SU-DHL-6 (cell line): ENCODE measurements around the gene ABCD2.
"Not testable (repeated sequence)": the region's sequence is repeated elsewhere in the genome, so short reads cannot be mapped to it uniquely, and the experiment has no call there.

Experiments
- H2AFZ ChIP-seq: fragments of 200-600 bp; sonication (generic); 2 replicates; pipeline ENCODE4 v1.6.1; 2014; ENCODE audit warnings: low read depth, mild to moderate bottlenecking, moderate library complexity, mixed read lengths, antibody characterized with exemption, low read length; ENCODE audit not compliant: severe bottlenecking
- H3F3A ChIP-seq: fragments of 200-600 bp; shearing (Covaris generic); 2 replicates; pipeline ENCODE4 v1.6.0; 2016; ENCODE audit warnings: antibody characterized with exemption, mild to moderate bottlenecking; ENCODE audit not compliant: insufficient read depth
- H3K27ac ChIP-seq: fragments of 200-600 bp; sonication (generic); 2 replicates; pipeline ENCODE4 v1.5.1; 2016; ENCODE audit warnings: low read depth, mild to moderate bottlenecking, low read length, moderate library complexity, mixed read lengths
- H3K27me3 ChIP-seq: fragments of 200-600 bp; sonication (generic), shearing (Covaris generic); 2 replicates; pipeline ENCODE4 v1.6.0; 2014; ENCODE audit warnings: mild to moderate bottlenecking, low read length
- H3K36me3 ChIP-seq: fragments of 200-600 bp; sonication (generic); 2 replicates; pipeline ENCODE4 v1.6.1; 2014; ENCODE audit warnings: mild to moderate bottlenecking, low read length, mixed read lengths
- H3K4me2 ChIP-seq: fragments of 300-600, 200-600 bp; shearing (Covaris generic), sonication (generic); 2 replicates; pipeline ENCODE4 v1.6.0; 2014; ENCODE audit warnings: low read length, low read depth, mild to moderate bottlenecking; ENCODE audit not compliant: poor library complexity, severe bottlenecking
- H3K4me3 ChIP-seq: fragments of 200-600 bp; sonication (generic); 2 replicates; pipeline ENCODE4 v1.5.1; 2014; ENCODE audit warnings: antibody characterized with exemption, low read length, mild to moderate bottlenecking, mixed read lengths; ENCODE audit not compliant: insufficient read depth, poor library complexity, severe bottlenecking
- H3K79me2 ChIP-seq: fragments of 200-600 bp; sonication (generic); 2 replicates; pipeline ENCODE4 v1.6.1; 2014; ENCODE audit warnings: mild to moderate bottlenecking, low read length, moderate library complexity; ENCODE audit not compliant: insufficient read depth
- H3K9ac ChIP-seq: fragments of 200-600 bp; sonication (generic); 2 replicates; pipeline ENCODE4 v1.7.0; 2014; ENCODE audit warnings: mild to moderate bottlenecking, low read length
- H3K9me2 ChIP-seq: fragments of 200-600 bp; sonication (generic); replicated peaks from 2 replicates; pipeline ENCODE4 v1.6.1; 2014; ENCODE audit warnings: low read length; ENCODE audit not compliant: insufficient read depth
- H3K9me3 ChIP-seq: fragments of 200-600 bp; sonication (generic); 2 replicates; pipeline ENCODE4 v1.6.1; 2014; ENCODE audit warnings: low read length, mixed read lengths; ENCODE audit not compliant: insufficient read depth
- H4K20me1 ChIP-seq: fragments of 200-600 bp; sonication (generic); 2 replicates; pipeline ENCODE4 v1.6.1; 2014; ENCODE audit warnings: low read depth, mild to moderate bottlenecking, antibody characterized with exemption, low read length, moderate library complexity, mixed read lengths
- CTCF ChIP-seq: fragments of 200-600 bp; sonication (generic); IDR thresholded peaks from one replicate; pipeline ENCODE4 v1.5.1; 2017; ENCODE audit warnings: antibody characterized with exemption, mild to moderate bottlenecking, low read length, moderate library complexity; ENCODE audit not compliant: insufficient read depth, poor library complexity, severe bottlenecking
- EZH2phosphoT487 ChIP-seq: fragments of 200-600 bp; sonication (generic), shearing (Covaris generic); conservative IDR thresholded peaks from 2 replicates; pipeline ENCODE4 v1.6.1; 2018; ENCODE audit warnings: mild to moderate bottlenecking, antibody characterized with exemption, low read length, moderate library complexity, mixed read lengths

The ABCD2 gene

DNA sequence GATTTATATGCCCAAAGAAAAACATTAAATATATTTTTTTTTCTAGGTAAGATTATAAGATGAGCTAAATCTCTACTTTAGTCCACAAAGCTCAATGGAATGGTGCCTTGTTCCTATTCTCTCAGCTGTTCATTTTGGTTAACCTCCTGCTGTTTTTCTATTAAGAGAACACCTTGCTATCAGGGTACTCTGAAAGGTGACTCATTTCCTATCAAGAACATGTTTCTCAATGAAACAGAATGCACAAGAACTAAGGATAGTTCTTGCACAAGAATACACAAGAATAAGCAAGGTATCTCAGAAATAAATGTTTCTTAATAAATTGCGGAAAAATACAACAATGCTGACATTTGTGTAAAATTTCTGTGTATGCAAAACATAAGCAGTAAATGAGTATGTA is 14.1 kb downstream of the ABCD2 start:
- no peak overlapping the region for H3K9ac ChIP-seq
- no peak overlapping the region for H3K4me2 ChIP-seq
- no peaks in the 10 kb centered on the region for H3K79me2 ChIP-seq
- H3K27me3 ChIP-seq, result no peaks in the 10 kb centered on the region
- H3F3A ChIP-seq, result no peaks in the 10 kb centered on the region
- no peak overlapping the region for H2AFZ ChIP-seq
- H3K36me3 ChIP-seq, result no peaks in the 10 kb centered on the region
- no peaks in the 10 kb centered on the region for H3K9me3 ChIP-seq
- TF ChIP-seq CTCF, result no peak
- no peak for TF ChIP-seq EZH2phosphoT487
- no peak overlapping the region for H3K4me3 ChIP-seq
- H4K20me1 ChIP-seq, result no peaks in the 10 kb centered on the region
- H3K27ac ChIP-seq, result no peak overlapping the region
- no peaks in the 10 kb centered on the region for H3K9me2 ChIP-seq

DNA sequence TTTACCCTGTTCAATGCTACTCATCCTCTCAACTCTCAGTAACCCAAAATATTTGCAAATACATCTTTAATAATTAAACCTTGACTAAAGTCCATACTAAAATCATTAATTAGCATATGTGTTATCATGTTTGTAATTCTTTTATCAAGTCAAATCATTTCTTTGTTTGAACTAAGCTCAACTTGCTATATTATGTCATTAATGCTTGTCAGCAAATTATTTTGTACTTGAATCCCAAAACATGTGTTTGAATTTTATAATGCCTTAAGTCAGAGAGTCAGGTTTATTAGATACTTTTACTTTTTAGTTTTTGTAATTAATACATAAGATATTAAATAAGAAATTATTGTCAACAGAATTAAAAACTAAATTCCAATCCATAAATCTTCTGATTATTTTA is 16.5 kb downstream of the ABCD2 start:
- Histone ChIP-seq H3K4me2 (no peak overlapping the region), H4K20me1 (no peaks in the 10 kb centered on the region), H3K79me2 (no peaks in the 10 kb centered on the region), H3F3A (no peaks in the 10 kb centered on the region), H3K27ac (no peak overlapping the region), H2AFZ (no peak overlapping the region), H3K9ac (no peak overlapping the region), H3K27me3 (no peaks in the 10 kb centered on the region), H3K9me2 (no peaks in the 10 kb centered on the region), H3K9me3 (no peaks in the 10 kb centered on the region), H3K4me3 (no peak overlapping the region), H3K36me3 (no peaks in the 10 kb centered on the region)
- no peak for TF ChIP-seq EZH2phosphoT487
- TF ChIP-seq CTCF, result no peak

DNA sequence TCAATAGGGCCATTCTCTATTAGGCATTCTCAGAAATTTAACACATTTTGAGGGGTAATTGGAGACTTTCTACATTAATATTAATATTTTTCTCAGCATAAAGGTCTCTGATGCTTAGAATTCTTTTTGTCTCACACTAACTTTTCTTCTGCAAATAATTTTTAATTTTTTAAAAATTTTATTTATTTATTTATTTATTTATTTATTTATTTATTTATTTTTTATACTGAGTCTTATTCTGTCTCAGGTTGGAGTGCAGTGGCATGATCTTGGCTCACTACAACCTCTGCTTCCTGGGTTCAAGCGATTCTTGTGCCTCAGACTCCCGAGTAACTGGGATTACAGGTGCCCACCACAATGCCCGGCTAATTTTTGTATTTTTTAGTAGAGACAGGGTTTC is 17.7 kb downstream of the ABCD2 start:
- H3K79me2 ChIP-seq, H3K9me3 ChIP-seq, H3K27me3 ChIP-seq, H3K9ac ChIP-seq, H4K20me1 ChIP-seq, H3F3A ChIP-seq, H3K4me2 ChIP-seq, H2AFZ ChIP-seq, H3K4me3 ChIP-seq, H3K27ac ChIP-seq, H3K9me2 ChIP-seq, H3K36me3 ChIP-seq: not testable (repeated sequence)

DNA sequence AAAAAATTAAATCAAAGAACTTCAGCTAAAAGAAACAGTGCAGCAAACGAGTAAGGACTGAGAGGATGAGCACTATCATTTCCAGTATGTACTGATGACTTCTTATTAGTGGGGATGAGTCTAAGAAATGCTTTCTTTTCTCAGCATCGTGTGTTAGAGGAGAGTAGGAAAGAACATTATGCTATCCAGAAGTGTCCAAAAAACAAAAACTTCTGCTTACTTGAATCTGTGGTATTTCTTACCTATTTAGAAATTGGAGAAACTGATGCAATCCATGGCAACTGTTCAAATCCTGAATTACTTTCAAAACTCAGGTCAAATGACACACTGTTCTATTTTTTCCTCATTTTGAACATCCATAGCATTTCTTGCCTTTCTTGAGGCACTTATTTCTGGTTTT is 23.7 kb downstream of the ABCD2 start:
- H3K79me2 ChIP-seq, result no peaks in the 10 kb centered on the region
- H3F3A ChIP-seq, result no peaks in the 10 kb centered on the region
- no peak overlapping the region for H3K4me3 ChIP-seq
- H3K27me3 ChIP-seq, result no peaks in the 10 kb centered on the region
- no peaks in the 10 kb centered on the region for H3K36me3 ChIP-seq
- no peak for TF ChIP-seq CTCF
- no peak for TF ChIP-seq EZH2phosphoT487
- H3K9me3 ChIP-seq, result no peaks in the 10 kb centered on the region
- no peaks in the 10 kb centered on the region for H4K20me1 ChIP-seq
- no peaks in the 10 kb centered on the region for H3K9me2 ChIP-seq
- H3K27ac ChIP-seq, result no peak overlapping the region
- H3K9ac ChIP-seq, result no peak overlapping the region
- H2AFZ ChIP-seq, result peak overlapping the region; percentile 3
- no peak overlapping the region for H3K4me2 ChIP-seq
